GM12891 (cell line): Measurements from ENCODE around the gene CRTC2.

Source experiments
- DNase-seq: peaks from one replicate; pipeline ENCODE4 v3.0.0; 2011; ENCODE audit warnings: low spot score; ENCODE audit not compliant: insufficient read length
- FAIRE-seq: peaks from 2 replicates; lab custom pipeline; 2011; peaks lifted over from hg19 to GRCh38; lab: Jason Lieb, UNC
- PAX5 ChIP-seq: IDR thresholded peaks from 2 replicates; pipeline ENCODE4 v1.6.1; 2011; ENCODE audit warnings: low read length, moderate library complexity, mild to moderate bottlenecking; ENCODE audit not compliant: insufficient read depth, severe bottlenecking
- POLR2A ChIP-seq: IDR thresholded peaks from 2 replicates; pipeline ENCODE4 v1.6.1; 2011; ENCODE audit warnings: low read depth, low read length, control low read depth
- POLR2AphosphoS5 ChIP-seq: IDR thresholded peaks from 2 replicates; pipeline ENCODE4 v1.6.1; 2011; ENCODE audit warnings: low read depth, low read length, control low read depth
- POU2F2 ChIP-seq: IDR thresholded peaks from 2 replicates; pipeline ENCODE4 v1.6.1; 2011; ENCODE audit warnings: low read depth, mild to moderate bottlenecking, control low read depth, low read length, moderate library complexity
- SPI1 ChIP-seq: IDR thresholded peaks from 2 replicates; pipeline ENCODE4 v1.6.1; 2011; ENCODE audit warnings: low read depth, low read length, control low read depth
- TAF1 ChIP-seq: IDR thresholded peaks from 2 replicates; pipeline ENCODE4 v1.6.1; 2011; ENCODE audit warnings: low read depth, low read length, control low read depth

The CRTC2 gene

GRCh38 chr1:153951183-153951582, 7.2 kb downstream of the CRTC2 start:
- no peak for DNase-seq
- TF ChIP-seq PAX5, result no peak
- TF ChIP-seq POLR2AphosphoS5, result no peak
- TF ChIP-seq POLR2A, result no peak
- no peak for TF ChIP-seq SPI1
- TF ChIP-seq POU2F2, result no peak
- TF ChIP-seq TAF1, result no peak
- FAIRE-seq, result no peak

- peak; percentile 15 for TF ChIP-seq POLR2AphosphoS5
- TF ChIP-seq POU2F2, result no peak
- peak; percentile 74 for TF ChIP-seq SPI1
- FAIRE-seq, result peak; percentile 85
- DNase-seq, result peak; percentile 97
These were observed 11.7 kb downstream of the CRTC2 start, which contains the start of gene DENND4B for GRCh38 chr1:153946622-153947241. DENND4B (minus strand) TSS chr1:153946718; CDS start chr1:153944374, 2,344 bp downstream.

- TF ChIP-seq POLR2AphosphoS5 (peak; percentile 68; the same call in 1 of the 2 replicates), PAX5 (peak; percentile 71), POLR2A (peak; percentile 52; the same call in 1 of the 2 replicates), POU2F2 (peak; percentile 86), SPI1 (peak; percentile 99), TAF1 (no peak)
- FAIRE-seq (peak; percentile 100), DNase-seq (peak; percentile 93)
These were observed 12.4 kb downstream of the CRTC2 start for GRCh38 chr1:153945795-153946621.

- DNase-seq, result peak; percentile 82
- no peak for TF ChIP-seq PAX5
- no peak for TF ChIP-seq TAF1
- peak; percentile 76 for TF ChIP-seq SPI1
- TF ChIP-seq POLR2A, result peak; percentile 73
- TF ChIP-seq POU2F2, result no peak; the same call in 1 of the 2 replicates
- TF ChIP-seq POLR2AphosphoS5, result no peak; the same call in 1 of the 2 replicates
- FAIRE-seq, result no peak
These were observed 13.1 kb downstream of the CRTC2 start for GRCh38 chr1:153945131-153945794.

DNA sequence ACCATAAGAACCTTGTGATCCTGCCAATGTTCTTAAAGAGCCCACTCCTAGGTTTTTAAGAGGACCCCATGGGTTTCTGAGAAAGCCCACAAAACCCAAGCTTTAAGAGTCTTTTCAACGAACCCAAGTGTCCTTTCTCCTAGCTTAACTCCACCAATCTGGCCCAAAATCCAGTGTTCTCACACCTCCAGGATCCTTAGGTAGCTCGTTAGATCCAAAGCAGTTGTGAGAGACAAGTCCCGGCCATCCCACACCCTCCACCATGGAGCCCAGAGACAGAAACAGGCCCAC, 13.6 kb downstream of the CRTC2 start:
- TF ChIP-seq POLR2A (no peak), POU2F2 (no peak), TAF1 (no peak), PAX5 (no peak), POLR2AphosphoS5 (no peak), SPI1 (no peak)
- DNase-seq (no peak), FAIRE-seq (no peak)

GRCh38 chr1:153944005-153944826, 14.2 kb downstream of the CRTC2 start:
- TF ChIP-seq SPI1 (no peak), POLR2A (no peak), PAX5 (no peak)
- no peak for DNase-seq
- peak; percentile 60 for FAIRE-seq

DNA sequence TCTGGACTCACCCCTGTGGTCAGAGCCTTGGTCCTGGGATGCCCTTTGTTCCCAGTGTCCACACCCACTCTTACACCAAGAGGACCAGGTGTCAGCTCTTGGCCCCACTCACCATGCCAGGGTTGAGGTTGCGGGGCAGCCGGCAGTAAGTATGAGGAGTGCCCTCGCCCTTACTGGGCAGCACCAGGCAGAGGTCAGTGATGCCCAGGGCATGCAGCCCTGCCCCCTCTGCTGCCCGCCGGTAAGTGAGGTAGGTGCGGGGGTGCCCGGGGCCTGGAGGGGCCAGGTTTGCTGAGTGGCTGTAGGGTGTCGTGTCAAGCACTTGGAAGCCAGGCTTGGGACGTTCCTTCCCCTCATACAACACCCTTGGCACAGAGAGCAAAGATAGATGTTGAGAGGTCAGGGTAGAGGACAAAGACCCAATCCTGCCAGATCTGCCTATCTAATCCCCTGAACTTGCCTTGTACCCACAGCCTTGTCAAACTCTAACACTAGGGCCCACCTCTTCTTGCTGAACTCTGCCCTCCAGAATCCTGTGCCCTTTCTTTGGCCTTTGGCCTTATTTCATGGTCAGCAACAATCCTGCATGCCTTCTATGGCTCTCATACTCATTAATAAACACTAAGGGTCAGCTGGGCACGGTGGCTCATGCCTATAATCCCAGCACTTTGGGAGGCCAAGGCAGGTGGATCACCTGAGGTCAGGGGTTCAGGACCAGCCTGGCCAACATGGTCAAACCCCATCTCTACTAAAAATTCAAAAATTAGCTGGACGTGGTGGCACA, 15.5 kb downstream of the CRTC2 start:
- no peak for DNase-seq
- TF ChIP-seq PAX5 (no peak), TAF1 (no peak), SPI1 (no peak), POLR2AphosphoS5 (0 out of 2 replicates have a peak, but pooled peaks have one; percentile 14), POLR2A (no peak), POU2F2 (no peak)
- no peak for FAIRE-seq

- FAIRE-seq, result no peak
- no peak for TF ChIP-seq SPI1
- TF ChIP-seq PAX5, result no peak
- TF ChIP-seq POLR2AphosphoS5, result no peak; the same call in 1 of the 2 replicates
- no peak for TF ChIP-seq POLR2A
- no peak for TF ChIP-seq POU2F2
- no peak for TF ChIP-seq TAF1
- no peak for DNase-seq
These were observed 16.3 kb downstream of the CRTC2 start for GRCh38 chr1:153941826-153942725.
